Activated CD4-positive, alpha-beta T cell treated with anti-CD3 and anti-CD28 coated beads for 4 hours (primary cell): Measurements from ENCODE around the gene HLF.

ENCODE experiments used
- DNase-seq, 2 donors: peaks; one replicate each; pipeline ENCODE4 v3.0.0-alpha.2; 2020

HLF gene

DNA sequence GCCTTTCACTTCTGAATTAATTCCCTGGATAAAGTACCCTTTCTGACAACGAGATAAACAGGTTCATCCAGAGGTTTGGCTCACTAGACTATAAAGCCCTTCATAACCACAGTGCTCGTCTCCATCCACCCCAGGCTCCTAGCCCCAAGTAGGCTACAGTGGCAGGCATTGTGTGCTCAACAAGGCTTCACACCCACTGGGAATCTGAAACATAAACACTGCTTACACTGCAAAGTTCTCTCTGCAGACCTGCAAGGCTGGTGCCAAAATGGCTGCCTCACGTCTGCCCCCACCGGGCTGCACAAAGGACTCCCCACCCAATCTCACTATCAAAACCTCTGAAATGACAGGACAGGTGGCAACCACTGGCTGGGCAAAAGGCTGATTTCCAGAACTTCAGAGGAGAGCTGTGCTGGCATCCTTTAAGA, 5.1 kb upstream of the HLF start:
- DNase-seq: no peak

DNA sequence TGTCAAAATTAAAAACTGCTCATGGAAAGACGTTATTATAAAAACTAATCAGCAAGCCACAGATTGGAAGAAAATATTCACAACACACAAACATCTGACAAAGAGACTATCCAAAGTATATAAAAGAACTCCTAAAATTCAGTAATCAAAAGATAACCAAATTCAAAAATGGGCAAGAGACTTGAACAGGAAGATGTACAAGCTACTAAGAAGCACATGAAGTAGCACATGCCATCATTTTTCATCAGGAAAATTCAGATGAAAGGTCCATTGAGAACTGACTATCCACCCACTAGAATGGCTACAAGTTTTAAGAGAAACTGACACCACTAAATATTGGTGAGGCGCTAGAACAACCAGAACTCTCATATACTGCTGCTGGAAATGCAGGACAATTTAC, 3.4 kb upstream of the HLF start:
- no peak for DNase-seq

DNA sequence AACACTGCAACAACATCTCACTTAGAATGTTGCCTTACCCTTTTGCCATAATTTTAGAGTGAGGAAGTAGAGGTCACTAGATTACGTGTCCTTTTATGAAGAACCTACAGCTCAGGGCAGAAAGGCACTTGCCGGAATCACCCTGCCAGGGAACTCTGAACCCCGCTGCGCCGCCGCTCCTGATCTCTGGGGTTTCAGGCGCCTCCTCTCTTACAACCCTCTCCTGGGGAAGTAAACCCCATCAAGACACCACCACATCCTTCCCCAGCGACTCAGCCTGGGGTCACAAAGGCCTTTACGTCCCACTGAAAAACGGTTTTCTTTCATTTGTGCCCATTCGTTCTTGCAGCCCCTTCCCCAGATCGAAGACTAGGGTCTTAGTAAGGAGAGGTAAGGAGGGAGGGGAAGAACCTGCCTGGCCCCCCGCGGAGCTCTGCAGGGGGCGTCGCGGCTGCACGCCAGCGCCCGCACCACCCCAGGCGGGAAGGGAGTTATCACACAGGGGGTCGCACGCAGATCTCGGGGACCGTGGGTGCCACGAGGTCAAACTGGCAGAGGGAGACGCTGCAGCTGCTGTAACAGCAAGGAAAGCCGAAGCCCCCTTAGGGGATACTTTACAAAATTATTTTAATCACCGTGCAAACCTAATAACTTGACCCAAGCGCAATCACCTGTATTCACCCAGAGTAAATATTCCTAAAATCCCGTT, 1.0 kb upstream of the HLF start:
- DNase-seq: no peak

DNA sequence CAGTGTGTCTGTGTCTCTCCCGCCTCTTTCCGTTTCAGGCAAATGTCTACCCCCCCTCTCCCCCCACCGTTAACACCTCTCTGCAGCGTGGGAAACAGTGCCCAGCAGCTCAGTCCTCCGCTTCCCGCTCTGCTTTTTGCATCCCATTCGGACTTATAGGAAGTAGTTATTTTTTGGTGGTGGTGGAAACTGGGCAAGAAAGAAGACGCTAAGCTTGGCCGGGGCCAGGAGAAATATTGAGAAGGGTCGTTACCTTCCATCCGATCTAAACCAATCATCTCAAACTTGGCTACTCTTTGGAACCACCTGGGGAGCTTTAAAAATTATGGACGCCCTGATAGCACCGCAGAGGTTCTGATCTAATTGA, 499 bp upstream of the HLF start:
- DNase-seq: no peak

DNA sequence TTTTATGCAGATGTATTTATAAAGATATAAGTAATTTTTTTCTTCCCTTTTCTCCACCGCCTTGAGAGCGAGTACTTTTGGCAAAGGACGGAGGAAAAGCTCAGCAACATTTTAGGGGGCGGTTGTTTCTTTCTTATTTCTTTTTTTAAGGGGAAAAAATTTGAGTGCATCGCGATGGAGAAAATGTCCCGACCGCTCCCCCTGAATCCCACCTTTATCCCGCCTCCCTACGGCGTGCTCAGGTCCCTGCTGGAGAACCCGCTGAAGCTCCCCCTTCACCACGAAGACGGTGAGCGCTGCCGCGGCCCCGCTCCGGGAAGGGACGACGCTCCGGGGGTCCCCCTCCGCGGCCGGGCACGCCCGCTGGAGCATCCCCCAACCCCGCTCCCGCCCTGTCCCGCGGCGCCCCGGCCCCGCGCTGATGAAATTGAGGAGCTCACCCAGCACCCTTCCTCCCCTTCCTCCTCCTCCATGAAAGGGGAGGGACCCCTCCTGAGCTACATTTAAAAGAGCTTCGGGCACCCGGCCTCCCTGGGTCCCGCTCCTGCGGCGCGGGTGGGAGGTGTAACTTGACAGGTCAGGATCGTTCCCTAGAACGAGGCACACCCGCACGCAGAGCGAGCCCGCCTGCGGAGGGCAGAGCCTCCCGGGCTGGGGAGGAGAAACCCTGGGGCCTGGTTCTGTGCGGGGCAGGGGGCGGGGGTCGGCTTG, 706 bp downstream of the HLF start:
- peak; percentile 7 to 18 for DNase-seq

DNA sequence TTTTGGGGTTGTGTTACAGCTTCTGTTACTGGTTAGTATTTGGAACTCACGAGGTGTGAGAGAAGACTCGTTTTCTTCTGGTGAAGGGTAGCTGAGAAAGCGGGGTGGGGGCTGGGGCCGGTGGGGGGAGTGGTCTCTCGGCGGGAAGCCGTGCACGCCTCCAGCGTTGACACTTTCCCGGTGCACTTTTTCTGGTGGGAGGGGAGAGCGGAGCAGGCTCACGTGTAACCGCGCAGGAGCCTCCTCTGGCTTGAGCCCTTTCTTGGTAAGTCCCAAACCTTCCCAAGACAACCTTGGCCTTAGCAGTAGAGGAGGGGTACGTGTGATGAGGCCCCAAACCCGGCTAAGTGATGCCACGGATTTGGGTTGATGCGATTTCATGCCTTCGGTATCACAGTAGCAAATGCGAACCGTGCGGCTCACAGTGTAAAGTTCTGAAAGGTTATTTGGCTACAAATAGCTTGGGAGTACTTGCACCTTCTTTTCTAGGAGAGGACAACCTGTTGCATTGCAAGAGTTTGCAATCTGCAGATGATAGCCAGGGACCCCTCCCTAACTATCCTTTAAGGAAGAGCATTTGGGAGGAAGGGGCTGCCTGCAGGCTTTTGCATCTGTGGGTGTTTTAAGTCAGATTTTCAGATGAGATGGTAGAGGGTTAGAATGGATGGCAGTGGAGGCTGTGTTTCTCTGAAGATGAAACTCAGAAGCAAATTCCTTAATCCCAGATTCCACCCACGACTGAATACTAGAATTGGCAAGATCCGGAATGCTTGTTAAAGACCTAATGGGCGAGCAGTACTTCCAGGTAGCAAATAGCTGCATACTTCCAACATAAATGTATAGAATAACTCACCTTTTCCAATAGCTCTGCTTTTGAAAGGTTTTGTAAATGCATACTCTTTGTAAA, 1.5 kb downstream of the HLF start:
- no peak for DNase-seq

DNA sequence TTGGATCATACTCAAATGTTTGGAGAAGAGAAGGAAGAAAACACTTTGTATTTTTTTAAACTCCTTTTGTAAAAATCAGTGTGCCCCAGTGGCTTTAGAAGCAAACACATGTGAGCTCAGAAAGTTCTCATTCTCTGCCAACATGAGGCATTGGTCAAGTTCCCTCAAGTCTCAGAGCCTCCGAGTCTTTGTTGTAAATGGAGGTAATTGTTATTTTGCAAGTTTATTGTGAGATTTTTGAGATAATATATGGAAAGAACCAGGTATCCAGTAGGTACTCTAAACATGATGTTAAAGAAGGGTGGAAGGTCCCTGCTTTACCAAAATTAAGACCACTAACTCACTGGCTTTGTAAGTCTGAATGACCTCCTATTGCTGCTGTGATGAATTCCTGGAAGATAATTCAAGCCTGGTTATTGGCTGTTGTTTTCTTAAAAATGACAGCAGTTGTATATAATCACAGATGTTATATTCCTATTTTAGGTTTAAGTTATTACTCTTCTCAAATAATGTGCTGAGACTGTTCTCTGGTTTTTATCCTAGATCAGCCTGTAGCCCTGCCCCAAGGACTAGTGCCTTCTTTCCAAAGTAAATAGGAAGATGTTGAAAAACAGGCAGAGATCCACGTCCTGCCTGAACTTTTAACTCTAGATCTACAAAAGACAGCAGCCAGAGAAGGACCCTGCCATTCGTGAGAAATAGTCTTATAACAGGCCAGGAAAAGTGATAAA, 2.4 kb downstream of the HLF start:
- no peak for DNase-seq

DNA sequence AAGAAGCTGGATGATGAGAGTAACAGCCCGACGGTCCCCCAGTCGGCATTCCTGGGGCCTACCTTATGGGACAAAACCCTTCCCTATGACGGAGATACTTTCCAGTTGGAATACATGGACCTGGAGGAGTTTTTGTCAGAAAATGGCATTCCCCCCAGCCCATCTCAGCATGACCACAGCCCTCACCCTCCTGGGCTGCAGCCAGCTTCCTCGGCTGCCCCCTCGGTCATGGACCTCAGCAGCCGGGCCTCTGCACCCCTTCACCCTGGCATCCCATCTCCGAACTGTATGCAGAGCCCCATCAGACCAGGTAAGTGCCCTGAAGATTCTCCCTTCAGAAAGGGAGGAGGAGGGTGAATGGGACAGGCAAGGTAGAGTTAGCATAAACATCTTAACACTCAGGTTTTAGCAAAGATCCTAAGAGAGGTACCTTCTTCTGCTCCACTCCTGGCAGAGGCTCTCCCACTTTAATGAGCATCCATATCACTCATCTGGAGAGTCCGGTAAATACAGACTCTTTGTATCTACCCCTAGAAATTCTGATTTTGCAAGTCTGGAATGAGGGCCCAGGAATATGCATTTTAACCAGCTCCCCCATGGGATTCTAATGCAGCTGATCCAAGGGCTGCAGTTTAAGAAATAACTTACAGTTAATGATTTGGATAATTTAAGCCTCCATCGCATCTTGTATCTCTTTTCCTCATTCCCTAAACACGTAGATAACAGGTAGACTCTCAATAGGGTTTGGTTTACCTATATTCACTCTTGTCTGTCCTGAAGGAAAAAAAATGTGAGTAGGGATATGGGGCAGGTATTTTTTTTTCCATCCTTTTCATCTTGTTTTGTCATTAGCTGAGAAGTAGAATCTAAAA, 3.3 kb downstream of the HLF start:
- DNase-seq: no peak

DNA sequence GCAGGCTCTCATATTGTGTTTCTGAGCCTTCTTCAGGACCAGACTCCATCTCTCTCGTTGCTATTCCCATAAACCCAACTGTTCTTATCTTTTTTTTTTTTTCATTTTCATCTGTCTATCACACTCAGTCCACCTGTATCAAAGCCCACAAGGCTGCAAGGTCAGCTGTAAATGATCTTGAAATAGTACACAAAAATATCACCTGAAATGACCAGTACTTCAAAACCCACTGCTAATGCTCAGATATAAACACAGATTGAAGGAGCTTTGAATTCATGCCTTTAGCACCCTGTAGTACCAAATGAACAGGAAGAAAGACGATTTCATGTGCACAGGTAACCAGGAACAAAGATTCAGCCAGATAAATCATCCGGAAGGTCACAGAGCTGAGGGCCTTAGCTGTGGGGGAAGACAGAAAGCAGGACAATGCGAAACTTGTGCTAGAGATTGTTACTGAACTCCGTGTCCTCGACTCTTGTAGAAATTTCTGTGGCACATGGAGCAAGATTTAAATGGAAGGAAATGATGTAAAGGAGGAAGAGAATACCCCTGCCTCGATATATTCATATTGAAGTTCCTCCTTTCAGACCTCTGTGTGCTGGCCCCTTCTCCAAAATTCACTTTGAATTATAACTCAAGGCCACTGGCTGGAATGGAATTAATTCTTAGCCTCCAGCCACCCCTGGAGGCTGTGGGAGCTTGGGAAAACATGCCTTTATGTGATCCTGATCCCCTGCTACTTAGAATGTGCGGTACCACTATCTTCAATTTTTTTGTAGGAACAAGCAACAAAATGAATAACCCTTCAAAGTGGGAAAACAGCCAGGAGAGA, 4.1 kb downstream of the HLF start:
- DNase-seq: no peak

DNA sequence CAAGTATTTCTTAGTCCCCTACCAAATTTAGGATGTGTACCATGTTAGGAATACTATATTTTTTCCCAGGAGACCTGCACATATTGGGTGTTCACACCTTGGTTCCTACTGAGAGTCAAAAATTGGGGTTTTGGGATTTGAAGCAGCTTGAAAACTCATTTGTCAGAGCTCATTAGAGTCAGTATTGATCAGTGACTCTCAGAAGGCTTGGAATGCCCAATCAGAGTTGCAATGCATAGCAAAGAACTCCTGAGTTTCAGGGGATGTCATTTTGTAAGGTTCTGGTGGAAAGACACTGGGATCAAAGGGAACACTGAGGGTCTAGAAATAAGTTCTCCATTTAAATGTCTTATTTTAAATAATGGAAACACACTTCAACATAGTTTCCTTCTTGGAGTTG, 5.1 kb downstream of the HLF start:
- no peak for DNase-seq

DNA sequence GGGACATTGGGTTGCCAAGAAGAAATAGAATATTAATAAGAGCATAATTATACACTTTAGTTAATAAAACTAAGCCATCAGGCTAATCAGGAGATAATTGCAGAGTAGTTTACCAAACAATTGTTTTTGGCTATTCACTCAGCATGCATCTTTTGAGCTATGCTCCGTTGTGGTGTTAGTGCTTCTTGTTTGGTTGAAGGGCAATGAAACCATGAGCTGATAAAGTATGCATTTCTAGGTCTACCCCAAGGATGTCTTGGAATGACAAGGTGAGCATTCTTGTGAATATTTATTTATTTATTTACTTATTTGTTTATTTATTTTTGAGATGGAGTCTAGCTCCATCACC, 6.4 kb downstream of the HLF start:
- DNase-seq: no peak

DNA sequence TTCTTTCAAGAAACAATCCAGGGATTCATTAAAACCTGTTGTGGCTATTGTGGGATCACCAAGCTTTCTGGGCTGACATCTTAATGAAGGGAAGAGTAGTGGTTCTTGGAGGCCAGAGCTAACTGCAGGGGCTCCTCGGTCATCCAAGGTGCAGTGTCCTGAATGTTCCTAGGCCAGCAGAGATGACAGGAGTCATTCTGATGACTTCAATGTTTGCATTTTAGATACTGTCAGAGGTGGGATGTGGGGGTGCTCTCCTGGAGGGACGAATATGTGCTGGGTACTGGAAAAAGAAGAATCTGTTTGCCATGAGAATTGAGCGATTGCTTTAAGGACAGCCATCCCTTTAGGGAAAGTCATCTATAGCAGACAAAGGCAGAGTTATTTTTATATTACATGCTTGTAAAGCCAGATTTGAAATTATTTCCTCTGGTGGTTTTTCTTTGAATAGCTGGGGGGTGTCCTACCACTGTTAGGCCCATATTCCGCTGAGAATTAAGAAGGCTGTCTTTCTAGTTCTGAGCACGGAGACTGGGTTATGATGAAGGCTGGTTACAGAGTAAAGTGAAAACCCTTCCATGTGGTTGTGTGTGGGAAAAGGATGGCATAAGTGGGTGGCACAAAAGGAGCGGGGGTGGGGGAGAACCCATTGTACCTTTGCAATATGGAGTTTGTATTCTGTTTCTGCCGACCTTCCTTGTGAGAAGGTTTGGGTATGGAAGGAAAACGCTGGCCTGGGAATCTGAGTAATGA, 7.4 kb downstream of the HLF start:
- DNase-seq: no peak

DNA sequence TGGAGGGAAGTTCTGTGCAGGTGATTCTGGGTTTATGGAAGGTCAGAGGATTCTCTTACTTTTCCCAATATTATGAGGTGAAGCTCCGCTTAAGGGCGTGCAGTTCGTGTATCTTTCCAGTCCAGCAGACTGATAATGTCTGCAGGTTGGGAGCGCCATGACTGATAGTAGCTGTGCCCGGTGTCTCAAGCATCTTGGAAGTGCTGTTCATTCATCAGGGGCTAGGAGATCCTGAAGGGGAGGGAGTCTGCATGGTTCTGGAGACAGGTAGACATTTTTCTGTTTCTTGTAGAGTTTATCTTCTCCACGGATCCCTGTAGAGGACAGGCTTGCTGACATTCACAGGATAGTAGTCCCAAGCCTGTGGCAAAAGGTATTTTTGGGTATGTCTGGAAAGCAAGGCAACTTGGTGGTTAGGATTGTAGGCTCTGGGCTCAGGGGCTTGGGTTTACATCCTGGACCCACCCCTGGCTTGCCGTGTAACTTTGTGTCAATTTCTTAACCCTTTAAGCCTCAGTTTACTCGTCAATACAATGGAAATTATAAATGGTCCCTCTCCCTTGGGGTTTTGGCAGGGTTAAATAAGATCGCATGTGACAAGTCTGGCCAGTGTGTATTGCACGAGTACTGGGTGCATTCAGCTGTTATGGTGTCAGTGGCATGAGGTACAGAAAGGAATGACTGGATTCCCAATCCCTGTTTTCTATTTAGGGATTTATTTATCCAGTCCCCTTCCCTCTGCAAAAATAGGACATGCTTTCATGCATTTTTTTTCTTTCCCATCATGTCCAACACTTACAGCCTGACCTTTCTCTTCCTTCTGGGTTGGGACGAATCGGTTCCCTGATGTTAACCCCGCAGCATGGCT, 8.2 kb downstream of the HLF start:
- DNase-seq: no peak

DNA sequence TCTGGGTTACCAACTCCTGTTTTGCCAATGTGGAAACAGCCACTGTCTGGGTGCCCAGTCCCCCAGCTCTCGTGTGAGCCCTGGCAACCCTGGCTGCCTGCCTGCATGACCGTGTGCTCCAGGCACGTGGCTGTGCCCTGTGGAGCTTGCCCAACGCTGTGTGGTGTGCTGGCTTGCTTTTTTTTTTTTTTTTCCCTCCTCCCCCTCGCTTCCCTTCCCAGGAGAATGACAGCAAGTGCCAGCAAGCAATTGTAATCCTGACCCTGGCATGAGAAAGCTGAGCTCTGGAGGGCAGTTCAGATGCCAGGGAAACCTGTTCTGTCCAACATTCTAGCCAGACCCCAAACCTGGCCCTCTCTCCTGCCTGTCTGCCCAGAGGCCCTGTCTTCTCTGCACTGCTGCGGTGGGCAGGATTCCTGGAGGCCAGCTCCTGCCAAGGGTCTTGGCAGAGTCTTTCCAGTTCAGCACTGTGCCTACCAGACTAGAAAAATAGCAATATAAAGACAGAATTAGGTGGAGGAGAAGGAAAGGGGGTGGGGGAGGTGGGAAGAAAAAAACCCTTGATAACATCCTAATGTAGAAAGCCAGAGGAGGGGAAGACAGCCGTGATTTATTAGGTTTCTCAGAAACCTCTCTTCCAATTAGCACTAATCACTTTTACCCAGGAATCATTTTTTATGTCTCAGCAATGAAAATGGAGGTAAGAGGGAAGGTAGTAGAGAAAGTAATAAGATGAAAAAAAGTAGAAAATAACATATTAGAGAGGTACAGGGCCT, 9.0 kb downstream of the HLF start:
- no peak for DNase-seq

DNA sequence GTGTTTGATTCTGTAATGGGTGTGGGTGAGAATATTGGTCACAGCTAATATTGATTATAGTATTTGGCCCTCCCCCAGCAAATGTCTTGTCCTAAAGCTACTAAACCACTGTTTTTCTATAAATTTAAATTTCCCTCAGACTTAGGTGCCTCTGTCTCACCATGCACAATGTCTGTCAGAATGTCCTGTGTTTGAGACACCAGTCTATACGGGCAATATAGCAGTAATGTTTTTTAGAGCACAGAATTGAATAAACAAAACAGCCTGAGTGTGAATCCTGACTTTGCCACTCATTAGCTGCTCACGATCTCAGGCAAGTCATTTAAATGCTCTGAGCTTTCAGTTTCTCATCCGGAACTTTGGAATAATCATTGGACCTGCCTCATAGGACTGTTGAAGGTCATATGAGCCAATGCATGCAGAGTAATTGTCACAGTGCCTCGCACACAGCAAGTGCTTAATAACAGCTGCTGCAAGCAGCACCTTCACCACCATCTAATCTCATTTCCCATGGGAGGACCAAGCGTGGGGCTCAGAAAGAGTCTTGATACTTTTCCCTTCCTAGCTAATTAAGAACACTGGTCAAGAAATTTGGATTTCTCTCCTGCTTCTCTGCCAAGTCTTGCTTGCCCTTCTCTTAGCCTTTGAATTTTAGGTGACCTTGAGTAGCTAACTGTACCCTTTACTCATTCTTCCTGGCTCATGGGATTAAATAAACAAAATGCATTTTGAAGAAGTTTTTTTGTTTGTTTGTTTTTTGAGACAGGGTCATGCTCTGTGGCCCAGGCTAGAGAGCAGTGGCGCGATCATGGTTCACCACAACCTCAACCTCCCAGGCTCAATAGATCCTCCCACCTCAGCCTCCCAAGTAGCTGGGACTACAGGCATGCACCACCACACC, 9.8 kb downstream of the HLF start:
- DNase-seq: no peak

DNA sequence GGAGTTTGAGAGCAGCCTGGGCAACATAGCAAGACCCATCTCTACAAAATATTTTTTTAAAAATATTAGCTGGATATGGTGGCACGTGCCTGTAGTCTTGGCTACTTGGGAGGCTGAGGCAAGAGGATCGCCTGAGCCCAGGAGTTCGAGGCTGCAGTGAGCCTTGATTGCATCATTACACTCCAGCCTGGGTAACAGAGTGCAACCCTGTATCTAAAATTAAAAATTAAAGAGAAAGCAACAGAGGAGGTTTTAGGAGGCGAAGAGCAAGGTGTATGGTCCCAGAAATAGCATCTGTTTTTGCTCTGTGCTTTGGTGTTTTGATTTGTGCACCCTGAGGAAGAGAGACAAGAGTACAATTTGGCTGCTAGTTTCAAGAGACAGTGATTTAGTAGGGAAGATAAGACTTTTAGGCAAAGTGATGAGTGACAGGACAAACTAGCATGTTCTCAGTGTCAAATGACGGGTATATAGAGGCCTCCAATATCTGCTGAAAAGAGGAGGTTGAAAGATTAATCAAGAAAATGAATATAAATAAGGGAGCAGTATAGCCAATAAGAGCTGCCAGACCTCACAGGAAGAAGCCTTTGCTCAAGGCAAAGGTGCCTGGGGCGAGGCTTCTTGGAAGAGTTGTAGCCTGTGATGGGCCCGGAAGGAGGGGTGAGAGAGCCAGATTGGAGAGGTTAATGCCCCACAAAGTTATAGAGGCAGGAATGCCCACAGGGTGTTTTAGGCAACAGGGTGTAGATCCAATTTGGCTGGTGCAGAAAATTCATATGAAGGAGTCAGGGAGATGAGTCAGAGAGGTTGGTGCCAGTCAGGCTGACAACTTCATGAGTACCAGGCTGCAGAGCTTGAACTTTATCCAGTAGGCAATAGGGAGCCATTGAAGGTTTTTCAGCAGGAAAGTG, 11.4 kb downstream of the HLF start:
- no peak for DNase-seq
